GM12875 (cell line): Measurements from ENCODE around the gene EARS2.

Experiments used
- H3K4me3 ChIP-seq: one replicate; pipeline ENCODE4 v1.5.1; 2011; ENCODE audit warnings: low read depth, low read length, control low read depth
- CTCF ChIP-seq: IDR thresholded peaks from 2 replicates; pipeline ENCODE4 v1.5.1; 2011; ENCODE audit warnings: low read depth, mild to moderate bottlenecking, control low read depth, inconsistent platforms, low read length, moderate library complexity, borderline replicate concordance; ENCODE audit not compliant: insufficient read depth

Gene EARS2

GRCh38 chr16:23556881-23557778 lies at the start of gene EARS2, which contains the start of gene UBFD1:
TSS of gene EARS2 (minus strand) at chr16:23557350. CDS start at chr16:23557343, 7 bp downstream.
TSS of gene UBFD1 (plus strand) at chr16:23557727. CDS start at chr16:23557743, 16 bp downstream.
- TF ChIP-seq CTCF = peak; percentile 86
- H3K4me3 ChIP-seq = peak within 1 kb of the TSS; percentile 60

- peak; percentile 59 for TF ChIP-seq CTCF
These were observed 40.0 kb upstream of the EARS2 start for GRCh38 chr16:23597003-23597756.

GRCh38 chr16:23595951-23596720 lies 39.0 kb upstream of the EARS2 start, which contains the start of gene NDUFAB1:
TSS of gene NDUFAB1 (minus strand) at chr16:23596316. CDS start at chr16:23596290, 26 bp downstream.
- peak within 1 kb of the TSS; percentile 81 for H3K4me3 ChIP-seq
- peak; percentile 100 for TF ChIP-seq CTCF

More at GRCh38 chr16:23597003-23597756, 40.0 kb upstream of the EARS2 start:
- no peak overlapping the region for H3K4me3 ChIP-seq

GRCh38 chr16:23595246-23595950 lies 38.2 kb upstream of the EARS2 start:
- H3K4me3 ChIP-seq = peak overlapping the region; percentile 81
- no peak for TF ChIP-seq CTCF

- no peak for TF ChIP-seq CTCF
- no peak overlapping the region for H3K4me3 ChIP-seq
These were observed 37.0 kb upstream of the EARS2 start for GRCh38 chr16:23594186-23594585.

- no peak for TF ChIP-seq CTCF
- no peak overlapping the region for H3K4me3 ChIP-seq
These were observed 33.0 kb upstream of the EARS2 start for GRCh38 chr16:23590181-23590580.
